Prostate gland (tissue), 2 donors: ENCODE measurements around the gene INTS3.

Experiments used
- CTCF ChIP-seq, 4 experiments: fragments of 200-600 bp in 2 of 4; fragments of 450-650 bp in 2 of 4; sonication (generic) in 2 of 4; IDR thresholded peaks; 1 replicate in 3 of 4; 2 replicates in 1 of 4; pipeline ENCODE4 v1.5.1; 2016 to 2019; ENCODE audit warnings: antibody characterized with exemption in 4 of 4, mild to moderate bottlenecking in 2 of 4, moderate library complexity in 2 of 4
- POLR2A ChIP-seq: fragments of 450-650 bp; IDR thresholded peaks from one replicate; pipeline ENCODE4 v1.6.1; 2016; ENCODE audit warnings: antibody characterized with exemption, mild to moderate bottlenecking
- POLR2AphosphoS5 ChIP-seq: sonication (generic); formaldehyde crosslinking; IDR thresholded peaks from one replicate; pipeline ENCODE4 v1.6.1; 2017; ENCODE audit warnings: antibody characterized with exemption

DNA sequence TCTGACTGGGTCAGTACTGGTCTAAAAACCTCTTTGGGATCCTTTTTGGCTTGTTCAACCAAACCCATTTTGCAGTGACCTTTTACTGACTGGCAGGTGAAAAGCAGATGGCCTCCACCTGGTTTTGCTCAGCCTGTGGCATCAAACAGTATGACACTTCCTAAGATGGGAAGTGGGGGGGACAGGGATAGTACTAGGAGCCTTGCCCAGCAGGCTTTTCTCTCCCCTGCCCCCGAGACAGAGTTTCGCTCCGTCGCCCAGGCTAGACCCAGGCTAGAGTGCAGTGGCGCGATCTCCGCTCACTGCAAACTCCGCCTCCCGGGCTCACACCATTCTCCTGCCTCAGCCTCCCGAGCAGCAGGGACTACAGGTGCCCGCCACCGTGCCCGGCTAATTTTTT, 18.3 kb downstream of the INTS3 start:
- TF ChIP-seq POLR2A = no peak
- no peak for TF ChIP-seq CTCF (IDR thresholded peaks at IDR 0.05)
- no peak for TF ChIP-seq POLR2AphosphoS5
